IMR-90 (cell line): Measurements from ENCODE around the gene DIPK1B. TPM values are rescaled to one million over a fixed set of nuclear protein-coding genes. Genes with fewer than 3 reads are reported as not detected.

Experiments used
- ATAC-seq: fragments of 200-7000 bp; cut with Tn5 transposase; 2 replicates; pipeline ENCODE4 v1.9.1; 2020; ENCODE audit warnings: low read depth, mild to moderate bottlenecking, moderate library complexity
- BruUV-seq: library from RNA; stranded (reverse); fragments of 400-500 nt; replicated peaks from 2 replicates; lab custom pipeline; 2021; lab: Mats Ljungman, UMichigan
- CTCF ChIA-PET: fragments of 300-600 bp; formaldehyde crosslinking; extraction: SDS; loops from one replicate; lab custom pipeline; 2021; ENCODE audit warnings: antibody characterized with exemption; lab: Yijun Ruan, JAX
- POLR2A ChIA-PET: fragments of 300-600 bp; sonication (Branson Sonifier 250); formaldehyde crosslinking; loops from one replicate; lab custom pipeline; 2022; ENCODE audit warnings: antibody characterized with exemption; ENCODE audit not compliant: unreplicated experiment; lab: Charles Lee
- DNase-seq: peaks from one replicate; pipeline ENCODE4 v3.0.0; 2013
- H2AFZ ChIP-seq: replicated peaks from 2 replicates; pipeline ENCODE3; 2013; ENCODE audit warnings: low read length, mild to moderate bottlenecking; ENCODE audit not compliant: poor library complexity
- H2AK5ac ChIP-seq: 2 replicates; pipeline ENCODE4 v1.6.1; 2013; ENCODE audit warnings: low read depth, low read length, inconsistent platforms
- H2AK9ac ChIP-seq: replicated peaks from 2 replicates; pipeline ENCODE3; 2013; ENCODE audit warnings: mild to moderate bottlenecking, low read depth, low read length, moderate library complexity; ENCODE audit not compliant: poor library complexity
- H2BK120ac ChIP-seq: 2 replicates; pipeline ENCODE4 v1.6.1; 2013; ENCODE audit warnings: low read depth, low read length, inconsistent platforms
- H2BK15ac ChIP-seq: 3 replicates; pipeline ENCODE4 v1.6.1; 2013; ENCODE audit warnings: low read depth, low read length, inconsistent platforms
- H2BK20ac ChIP-seq: 2 replicates; pipeline ENCODE4 v1.6.1; 2013; ENCODE audit warnings: low read depth, mild to moderate bottlenecking, inconsistent platforms, low read length, moderate library complexity
- H2BK5ac ChIP-seq: 2 replicates; pipeline ENCODE4 v1.6.1; 2013; ENCODE audit warnings: mild to moderate bottlenecking, low read depth, low read length, inconsistent platforms; ENCODE audit not compliant: poor library complexity, severe bottlenecking
- H3K14ac ChIP-seq: replicated peaks from 2 replicates; pipeline ENCODE4 v1.6.1; 2013; ENCODE audit warnings: low read depth, low read length, inconsistent platforms
- H3K18ac ChIP-seq: 2 replicates; pipeline ENCODE4 v1.6.1; 2013; ENCODE audit warnings: low read depth, low read length, control low read depth
- H3K23ac ChIP-seq: 2 replicates; pipeline ENCODE4 v1.6.1; 2013; ENCODE audit warnings: low read depth, low read length, inconsistent platforms
- H3K27ac ChIP-seq: 2 replicates; pipeline ENCODE4 v1.5.1; 2013; ENCODE audit warnings: mild to moderate bottlenecking, control low read depth, low read length; ENCODE audit not compliant: insufficient read depth
- H3K27me3 ChIP-seq: 2 replicates; pipeline ENCODE4 v1.6.1; 2013; ENCODE audit warnings: low read length; ENCODE audit not compliant: control insufficient read depth, insufficient read depth
- H3K36me3 ChIP-seq: 2 replicates; pipeline ENCODE4 v1.6.1; 2013; ENCODE audit warnings: low read length, mixed read lengths; ENCODE audit not compliant: control insufficient read depth, insufficient read depth
- H3K4ac ChIP-seq: 2 replicates; pipeline ENCODE4 v1.6.1; 2013; ENCODE audit warnings: low read depth, low read length, inconsistent platforms
- H3K4me1 ChIP-seq: 2 replicates; pipeline ENCODE4 v1.6.1; 2013; ENCODE audit warnings: low read length, mixed read lengths; ENCODE audit not compliant: control insufficient read depth, insufficient read depth
- H3K4me2 ChIP-seq: 2 replicates; pipeline ENCODE4 v1.6.1; 2013; ENCODE audit warnings: low read depth, mild to moderate bottlenecking, control low read depth, low read length, moderate library complexity
- H3K4me3 ChIP-seq: 2 replicates; pipeline ENCODE4 v1.5.1; 2013; ENCODE audit warnings: low read depth, mild to moderate bottlenecking, control low read depth, low read length, moderate library complexity; ENCODE audit not compliant: insufficient read depth
- H3K56ac ChIP-seq: 2 replicates; pipeline ENCODE4 v1.6.1; 2013; ENCODE audit warnings: low read length, inconsistent platforms; ENCODE audit not compliant: insufficient read depth; ENCODE audit errors: extremely low read depth
- H3K79me1 ChIP-seq, 2 experiments: 2 replicates each; pipeline ENCODE4 v1.6.1; 2013; ENCODE audit warnings: low read length in 2 of 2, inconsistent platforms in 1 of 2, low read depth in 1 of 2
- H3K9ac ChIP-seq: 2 replicates; pipeline ENCODE4 v1.6.1; 2013; ENCODE audit warnings: low read depth, low read length, control low read depth
- H3K9me1 ChIP-seq: 2 replicates; pipeline ENCODE4 v1.6.1; 2013; ENCODE audit warnings: low read length, inconsistent platforms; ENCODE audit not compliant: insufficient read depth
- H3K9me3 ChIP-seq: 2 replicates; pipeline ENCODE4 v1.6.1; 2013; ENCODE audit warnings: low read length; ENCODE audit not compliant: control insufficient read depth, insufficient read depth
- H4K20me1 ChIP-seq: 2 replicates; pipeline ENCODE4 v1.6.1; 2013; ENCODE audit warnings: low read length, inconsistent platforms; ENCODE audit not compliant: insufficient read depth
- H4K5ac ChIP-seq: 2 replicates; pipeline ENCODE4 v1.6.1; 2013; ENCODE audit warnings: mild to moderate bottlenecking, low read depth, low read length, control low read depth
- H4K8ac ChIP-seq, 2 experiments: 2 replicates each; pipeline ENCODE4 v1.6.1; 2013; ENCODE audit warnings: low read depth in 2 of 2, low read length in 2 of 2, control low read depth in 1 of 2, inconsistent platforms in 1 of 2
- H4K91ac ChIP-seq: 2 replicates; pipeline ENCODE4 v1.6.1; 2013; ENCODE audit warnings: low read depth, low read length, inconsistent platforms; ENCODE audit not compliant: insufficient read depth
- BHLHE40 ChIP-seq: fragments of 150-350 bp; IDR thresholded peaks from 2 replicates; pipeline ENCODE4 v1.6.1; 2016; ENCODE audit warnings: mild to moderate bottlenecking, low read depth, low read length
- CEBPB ChIP-seq: IDR thresholded peaks from 2 replicates; pipeline ENCODE4 v1.6.1; 2012; ENCODE audit warnings: low read depth, low read length, improper control_type of control experiment
- CHD1 ChIP-seq: IDR thresholded peaks from 2 replicates; pipeline ENCODE4 v1.6.1; 2012; ENCODE audit warnings: low read depth, low read length, improper control_type of control experiment
- FOS ChIP-seq: fragments of 150-350 bp; IDR thresholded peaks from 2 replicates; pipeline ENCODE4 v1.6.1; 2016; ENCODE audit warnings: low read depth, low read length
- MAFK ChIP-seq: IDR thresholded peaks from 2 replicates; pipeline ENCODE4 v1.6.1; 2012; ENCODE audit warnings: low read depth, low read length, improper control_type of control experiment
- MAZ ChIP-seq: IDR thresholded peaks from 2 replicates; pipeline ENCODE4 v1.6.1; 2012; ENCODE audit warnings: low read depth, mild to moderate bottlenecking, low read length, improper control_type of control experiment, moderate library complexity, borderline replicate concordance
- MXI1 ChIP-seq: IDR thresholded peaks from 2 replicates; pipeline ENCODE4 v1.6.1; 2012; ENCODE audit warnings: low read depth, mild to moderate bottlenecking, low read length, moderate library complexity, borderline replicate concordance
- NFE2L2 ChIP-seq: fragments of 150-350 bp; IDR thresholded peaks from 2 replicates; pipeline ENCODE4 v1.6.1; 2016; ENCODE audit warnings: low read depth, mild to moderate bottlenecking, low read length
- RAD21 ChIP-seq: IDR thresholded peaks from 2 replicates; pipeline ENCODE4 v1.6.1; 2012; ENCODE audit warnings: low read length, improper control_type of control experiment
- RCOR1 ChIP-seq: IDR thresholded peaks from 2 replicates; pipeline ENCODE4 v1.6.1; 2012; ENCODE audit warnings: mild to moderate bottlenecking, low read length, improper control_type of control experiment; ENCODE audit not compliant: insufficient replicate concordance
- SMC3 ChIP-seq: fragments of 150-350 bp; IDR thresholded peaks from 2 replicates; pipeline ENCODE4 v1.6.1; 2016; ENCODE audit warnings: low read depth, mild to moderate bottlenecking, antibody characterized with exemption, low read length, moderate library complexity
- WGBS, 2 experiments: methylation state at CpG; one replicate each; pipeline versions ENCODE4 v1.1.5 to v1.1.7; 2013; ENCODE audit warnings: missing lambda C conversion rate in 2 of 2; ENCODE audit not compliant: insufficient read length in 1 of 2; ENCODE audit errors: extremely low coverage in 2 of 2; 5-methylcytosine and 5-hydroxymethylcytosine counted together
- dilution Hi-C: fragments of 300-500 bp; cut with HindIII; formaldehyde crosslinking; loops from one replicate; pipeline ENCODE4 v1.14.3; 2018; ENCODE audit warnings: low sequenced_read_pairs; ENCODE audit not compliant: unreplicated experiment
- in situ Hi-C: fragments of 300-500 bp; cut with MboI; formaldehyde crosslinking; loops from 3 replicates; pipeline ENCODE4 v1.14.3; 2019; ENCODE audit warnings: low sequenced_read_pairs, inconsistent platforms, mixed read lengths
- intact Hi-C: fragments of 100-400 bp; cut with micrococcal nuclease; formaldehyde crosslinking; loops from 2 replicates; pipeline ENCODE4 v1.10.0; 2022
- polyA plus RNA-seq, 3 experiments: library from polyadenylated mRNA; depleted of rRNA; stranded (reverse); fragments of >200 nt; gene quantifications; 2 replicates each; pipeline ENCODE4 v1.2.3, GENCODE V29; 2012; ENCODE audit warnings: low replicate concordance in 1 of 3
- total RNA-seq: library from RNA; depleted of rRNA; stranded (reverse); fragments of >200 nt; gene quantifications from 2 replicates; pipeline ENCODE4 v1.2.3, GENCODE V29; 2012
- TF ChIP-seq, protein P1 (sequence below): fragments of 150-350 bp; IDR thresholded peaks from 2 replicates; pipeline ENCODE4 v1.6.1; 2016; ENCODE audit warnings: low read depth, mild to moderate bottlenecking, low read length, moderate library complexity, borderline replicate concordance
- TF ChIP-seq, protein P2 (sequence below): fragments of 150-350 bp; IDR thresholded peaks from 2 replicates; pipeline ENCODE4 v1.6.1; 2017; ENCODE audit warnings: mild to moderate bottlenecking, antibody characterized with exemption, low read length, low read depth
- TF ChIP-seq, protein P3 (sequence below): conservative IDR thresholded peaks from 2 replicates; pipeline ENCODE4 v1.5.1; 2012; ENCODE audit warnings: mild to moderate bottlenecking, low read depth, low read length, improper control_type of control experiment

Gene DIPK1B
- total and polyA plus RNA-seq, 2 of the 4 experiments (the other 2 are of a cell fraction), result 3.4 to 7.1 TPM

DNA sequence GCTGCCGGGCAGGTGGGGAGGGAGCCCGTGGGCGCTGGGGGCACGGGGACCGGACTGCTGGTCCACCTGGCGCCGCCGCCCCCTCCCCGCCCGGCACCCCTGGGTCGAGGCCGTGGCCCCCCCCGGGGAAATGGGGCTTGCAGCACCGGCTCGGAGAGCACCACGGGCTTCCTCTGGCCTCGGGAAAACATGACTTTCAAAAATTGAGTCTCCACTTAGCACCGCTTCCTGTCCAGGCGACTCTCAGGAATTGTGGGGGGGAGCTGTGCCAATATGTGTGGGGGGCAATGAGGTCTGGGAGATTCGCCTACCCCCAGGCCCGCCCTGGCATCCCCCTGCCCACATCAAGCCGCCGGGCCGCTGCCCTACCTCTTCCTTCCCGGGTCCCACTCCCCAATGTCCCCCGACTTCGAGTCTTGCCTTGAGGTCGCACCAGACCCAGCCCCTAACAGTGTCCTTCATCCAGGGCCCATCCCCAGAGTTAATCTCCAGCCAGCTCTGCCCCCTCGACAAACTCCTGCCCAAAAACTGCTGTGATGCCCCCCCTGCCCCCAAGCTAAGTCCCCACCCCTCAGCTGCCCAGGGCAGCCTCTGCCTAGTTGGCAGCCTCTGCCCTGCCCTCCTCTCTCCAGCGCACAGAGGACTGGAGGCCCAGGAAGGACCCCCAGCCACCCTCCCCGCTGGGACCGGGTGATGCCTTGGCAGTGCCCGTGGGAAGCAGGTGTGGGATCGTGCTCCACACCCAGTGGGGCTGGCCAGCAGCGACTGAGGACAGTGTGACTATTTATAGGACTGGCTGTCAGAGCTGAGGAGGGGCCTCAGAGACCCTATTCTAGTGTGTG is 45.8 kb upstream of the DIPK1B start:
- H3K4me2 ChIP-seq, result no peak overlapping the region
- H2BK120ac ChIP-seq, result no peak overlapping the region
- no peak overlapping the region for H3K14ac ChIP-seq
- H3K4me1 ChIP-seq, result peaks cover 4% of the 10 kb centered on the region; the same call in 1 of the 2 replicates
- H3K79me1 ChIP-seq, result no peaks in the 10 kb centered on the region
- no peak overlapping the region for H2AK9ac ChIP-seq
- H3K4ac ChIP-seq, result no peak overlapping the region
- no peak overlapping the region for H3K56ac ChIP-seq
- ChIA-PET POLR2A (no interaction called here), CTCF (no interaction called here)
- no peak overlapping the region for H2BK20ac ChIP-seq
- no TSS peak for BruUV-seq
- no peak overlapping the region for H2AK5ac ChIP-seq
- peaks cover 34% of the 10 kb centered on the region; the same call in 1 of the 2 replicates for H3K27me3 ChIP-seq
- no peak overlapping the region for H3K27ac ChIP-seq
- H3K9me1 ChIP-seq, result no peaks in the 10 kb centered on the region
- DNase-seq (no peak), ATAC-seq (peak; percentile 6; the same call in 1 of the 2 replicates)
- in situ Hi-C loops (no loop called here), dilution Hi-C loops (no loop called here), intact Hi-C loops (no loop called here)
- H4K20me1 ChIP-seq, result no peaks in the 10 kb centered on the region; the same call in 1 of the 2 replicates
- no peak overlapping the region for H4K8ac ChIP-seq
- no peak overlapping the region for H4K5ac ChIP-seq
- no peak overlapping the region for H4K91ac ChIP-seq
- no peak overlapping the region for H2AFZ ChIP-seq
- H2BK15ac ChIP-seq, result no peak overlapping the region
- H3K4me3 ChIP-seq, result peak overlapping the region; percentile 50
- H3K18ac ChIP-seq, result no peak overlapping the region
- H3K9ac ChIP-seq, result no peak overlapping the region
- H2BK5ac ChIP-seq, result no peak overlapping the region
- H3K23ac ChIP-seq, result no peak overlapping the region
- H3K36me3 ChIP-seq, result no peaks in the 10 kb centered on the region
- no peaks in the 10 kb centered on the region for H3K9me3 ChIP-seq
- 33% methylated on average over 13 of the region's 35 CpGs; no CpG with 5 or more reads in 1 of the 2 experiments for WGBS, 2 experiments
- TF ChIP-seq CEBPB (no peak), BHLHE40 (no peak), MAFK (no peak), SMC3 (no peak), MXI1 (no peak), RCOR1 (no peak), FOS (no peak), RAD21 (no peak), NFE2L2 (no peak), MAZ (no peak), CHD1 (no peak)
- TF ChIP-seq, protein P1, sequence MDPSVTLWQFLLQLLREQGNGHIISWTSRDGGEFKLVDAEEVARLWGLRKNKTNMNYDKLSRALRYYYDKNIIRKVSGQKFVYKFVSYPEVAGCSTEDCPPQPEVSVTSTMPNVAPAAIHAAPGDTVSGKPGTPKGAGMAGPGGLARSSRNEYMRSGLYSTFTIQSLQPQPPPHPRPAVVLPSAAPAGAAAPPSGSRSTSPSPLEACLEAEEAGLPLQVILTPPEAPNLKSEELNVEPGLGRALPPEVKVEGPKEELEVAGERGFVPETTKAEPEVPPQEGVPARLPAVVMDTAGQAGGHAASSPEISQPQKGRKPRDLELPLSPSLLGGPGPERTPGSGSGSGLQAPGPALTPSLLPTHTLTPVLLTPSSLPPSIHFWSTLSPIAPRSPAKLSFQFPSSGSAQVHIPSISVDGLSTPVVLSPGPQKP, result no peak
- TF ChIP-seq, protein P2, sequence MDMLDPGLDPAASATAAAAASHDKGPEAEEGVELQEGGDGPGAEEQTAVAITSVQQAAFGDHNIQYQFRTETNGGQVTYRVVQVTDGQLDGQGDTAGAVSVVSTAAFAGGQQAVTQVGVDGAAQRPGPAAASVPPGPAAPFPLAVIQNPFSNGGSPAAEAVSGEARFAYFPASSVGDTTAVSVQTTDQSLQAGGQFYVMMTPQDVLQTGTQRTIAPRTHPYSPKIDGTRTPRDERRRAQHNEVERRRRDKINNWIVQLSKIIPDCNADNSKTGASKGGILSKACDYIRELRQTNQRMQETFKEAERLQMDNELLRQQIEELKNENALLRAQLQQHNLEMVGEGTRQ, result no peak
- TF ChIP-seq, protein P3, sequence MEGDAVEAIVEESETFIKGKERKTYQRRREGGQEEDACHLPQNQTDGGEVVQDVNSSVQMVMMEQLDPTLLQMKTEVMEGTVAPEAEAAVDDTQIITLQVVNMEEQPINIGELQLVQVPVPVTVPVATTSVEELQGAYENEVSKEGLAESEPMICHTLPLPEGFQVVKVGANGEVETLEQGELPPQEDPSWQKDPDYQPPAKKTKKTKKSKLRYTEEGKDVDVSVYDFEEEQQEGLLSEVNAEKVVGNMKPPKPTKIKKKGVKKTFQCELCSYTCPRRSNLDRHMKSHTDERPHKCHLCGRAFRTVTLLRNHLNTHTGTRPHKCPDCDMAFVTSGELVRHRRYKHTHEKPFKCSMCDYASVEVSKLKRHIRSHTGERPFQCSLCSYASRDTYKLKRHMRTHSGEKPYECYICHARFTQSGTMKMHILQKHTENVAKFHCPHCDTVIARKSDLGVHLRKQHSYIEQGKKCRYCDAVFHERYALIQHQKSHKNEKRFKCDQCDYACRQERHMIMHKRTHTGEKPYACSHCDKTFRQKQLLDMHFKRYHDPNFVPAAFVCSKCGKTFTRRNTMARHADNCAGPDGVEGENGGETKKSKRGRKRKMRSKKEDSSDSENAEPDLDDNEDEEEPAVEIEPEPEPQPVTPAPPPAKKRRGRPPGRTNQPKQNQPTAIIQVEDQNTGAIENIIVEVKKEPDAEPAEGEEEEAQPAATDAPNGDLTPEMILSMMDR, result no peak
